COR-L47 (cell line): ENCODE measurements around the gene MYO18B.
"Not testable (repeated sequence)": the region's sequence is repeated elsewhere in the genome, so short reads cannot be mapped to it uniquely, and the experiment has no call there.

Experiments
- DNase-seq: peaks from one replicate; lab custom pipeline; 2025; lab: John Stamatoyannopoulos, UW

Gene MYO18B

GRCh38 chr22:25741692-25742626 is at the start of gene MYO18B:
Gene MYO18B, plus strand, starts transcription at chr22:25742188. Its CDS starts 18,905 bp downstream, at chr22:25761093.
- DNase-seq: no peak

- no peak for DNase-seq
These were observed 49.4 kb upstream of the MYO18B start for GRCh38 chr22:25692397-25693267.

- DNase-seq: no peak
These were observed 48.8 kb upstream of the MYO18B start for GRCh38 chr22:25693268-25693565.

DNA sequence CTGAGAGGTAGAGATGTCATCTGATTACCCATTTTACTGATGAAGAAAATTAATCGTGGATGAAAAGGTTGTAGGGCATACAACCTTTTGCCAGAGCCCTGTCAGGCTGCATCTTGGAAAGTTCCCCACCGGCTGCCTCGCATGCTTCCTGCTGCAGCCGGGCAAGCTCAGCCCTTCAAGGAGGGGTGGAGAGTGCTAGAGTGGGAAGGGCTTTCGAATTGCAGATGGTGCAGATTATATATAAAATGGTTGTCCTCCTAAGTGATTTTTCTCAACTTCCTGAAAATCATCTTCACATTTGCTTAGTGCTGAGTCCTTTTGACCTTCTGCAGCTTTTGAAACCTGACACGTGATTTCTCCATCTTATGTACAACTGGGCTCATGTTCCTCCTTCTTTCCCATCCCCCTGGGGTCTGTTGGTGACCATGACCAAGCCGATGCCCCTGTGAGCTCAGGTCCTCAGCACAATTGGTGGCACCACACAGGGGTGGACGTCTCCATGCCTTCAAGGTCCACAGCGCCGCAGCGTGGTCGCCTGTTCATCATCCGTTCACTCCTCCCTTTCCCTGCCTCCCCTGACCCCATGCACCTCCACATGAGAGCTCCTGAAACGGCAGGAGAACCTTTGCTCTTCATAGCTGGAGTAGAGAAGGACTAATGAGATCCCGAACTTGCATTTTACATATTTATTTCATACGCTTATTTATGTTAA is 47.6 kb upstream of the MYO18B start:
- no peak for DNase-seq

GRCh38 chr22:25695146-25695545 is 46.8 kb upstream of the MYO18B start:
- DNase-seq: no peak

- DNase-seq: no peak
These were observed 45.2 kb upstream of the MYO18B start for GRCh38 chr22:25696763-25697162.

DNA sequence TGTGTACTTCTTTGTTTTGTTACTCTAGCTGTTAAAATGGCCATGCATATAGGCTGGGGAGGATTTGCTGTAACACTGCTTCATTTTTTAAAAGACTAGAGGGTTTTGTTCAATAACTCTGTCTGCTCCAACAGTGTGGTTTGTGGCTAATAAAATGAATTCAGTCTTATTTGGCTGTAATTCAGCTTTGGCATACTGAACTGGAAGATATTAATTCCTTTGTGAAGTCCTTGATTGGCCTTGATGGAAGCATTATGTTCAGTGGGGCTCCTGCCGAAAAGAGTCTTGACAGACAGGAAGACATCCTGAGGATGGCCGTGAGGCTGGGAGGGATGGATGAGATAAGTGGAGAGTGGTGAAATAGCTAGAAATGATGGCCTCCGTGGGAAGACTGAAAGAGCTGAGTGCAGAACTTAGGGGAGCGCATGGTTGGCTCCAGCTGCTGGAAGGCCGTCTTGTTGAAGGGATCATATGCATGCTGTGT is 44.8 kb upstream of the MYO18B start:
- DNase-seq: no peak

DNA sequence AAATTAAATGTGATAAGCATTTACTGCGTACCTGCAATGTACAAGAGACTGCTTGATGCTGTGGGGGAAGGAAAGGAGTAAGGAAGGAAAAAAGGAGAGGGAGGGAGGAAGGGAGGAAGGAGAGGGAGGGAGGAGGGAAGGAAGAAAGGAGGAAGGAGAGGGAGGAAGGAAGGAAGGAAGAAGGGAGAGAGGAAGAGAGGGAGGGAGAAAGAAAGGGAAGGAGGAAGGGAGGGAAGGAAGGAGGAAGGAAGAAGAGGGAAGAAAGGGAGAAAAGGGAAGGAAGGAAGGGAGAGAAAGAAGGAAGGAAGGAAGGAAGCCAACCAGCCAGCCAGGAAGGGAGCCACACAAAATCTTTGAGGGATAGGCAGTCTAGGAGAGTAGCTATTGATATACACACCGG is 44.0 kb upstream of the MYO18B start:
- DNase-seq: no peak

DNA sequence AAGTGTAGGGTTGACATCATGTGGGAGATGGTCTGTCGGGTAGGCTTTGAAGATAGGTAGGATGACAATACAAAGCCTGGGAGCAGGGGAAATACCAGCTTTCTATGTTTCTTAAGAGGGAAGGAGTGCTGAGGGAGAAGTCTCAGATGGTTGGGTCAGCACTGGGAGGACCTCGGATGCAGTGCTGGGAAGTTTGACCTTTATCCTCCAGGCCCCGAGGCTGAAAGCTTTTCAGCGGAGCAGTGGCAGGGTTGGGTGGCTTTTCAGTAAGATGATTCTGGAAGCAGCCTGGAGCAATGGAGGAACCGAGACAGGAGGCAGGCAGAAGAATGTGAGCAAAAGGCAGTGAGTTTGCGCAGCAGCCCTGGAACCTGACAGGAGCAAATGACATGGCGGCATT is 43.5 kb upstream of the MYO18B start:
- DNase-seq: no peak

DNA sequence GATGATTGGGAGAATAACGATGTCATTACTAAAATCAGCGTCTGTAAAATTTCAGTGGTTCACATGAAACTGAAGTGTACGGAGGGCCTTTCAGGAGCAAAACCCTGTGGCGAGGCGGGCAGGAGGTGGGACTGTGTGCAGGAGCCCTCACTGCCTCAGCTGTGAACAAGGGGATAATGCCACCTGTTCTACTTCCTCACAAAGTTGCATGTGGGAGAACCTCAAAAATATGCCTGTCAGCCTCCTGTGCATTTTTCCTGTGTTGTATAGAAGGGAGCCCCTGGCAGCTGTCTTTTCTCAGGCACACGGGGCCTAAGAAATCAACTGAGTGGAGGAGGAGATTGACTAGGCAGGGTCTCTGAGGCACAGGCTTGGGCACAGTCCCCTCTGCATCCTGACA is 43.0 kb upstream of the MYO18B start:
- DNase-seq: no peak

GRCh38 chr22:25701056-25701780 is 40.8 kb upstream of the MYO18B start:
- DNase-seq: no peak

DNA sequence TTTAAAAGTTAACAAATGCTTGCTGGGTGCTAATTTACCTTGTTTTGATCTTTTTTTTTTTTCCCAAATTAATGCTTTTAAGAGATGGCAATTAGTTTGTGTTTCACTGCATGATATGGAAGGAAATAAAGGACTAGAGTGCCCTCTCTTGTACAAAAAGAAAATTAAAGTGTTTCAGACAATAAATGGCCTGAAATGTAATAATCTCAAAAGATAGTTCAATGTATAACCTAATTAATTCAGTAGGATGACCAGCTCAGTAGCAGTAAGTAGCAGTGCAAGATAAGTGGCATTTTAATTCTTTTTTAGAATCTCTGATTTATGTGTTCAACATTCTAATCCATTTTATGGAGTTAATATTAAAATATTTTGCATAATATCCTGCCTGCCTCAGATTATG is 39.9 kb upstream of the MYO18B start:
- peak; percentile 9 for DNase-seq

DNA sequence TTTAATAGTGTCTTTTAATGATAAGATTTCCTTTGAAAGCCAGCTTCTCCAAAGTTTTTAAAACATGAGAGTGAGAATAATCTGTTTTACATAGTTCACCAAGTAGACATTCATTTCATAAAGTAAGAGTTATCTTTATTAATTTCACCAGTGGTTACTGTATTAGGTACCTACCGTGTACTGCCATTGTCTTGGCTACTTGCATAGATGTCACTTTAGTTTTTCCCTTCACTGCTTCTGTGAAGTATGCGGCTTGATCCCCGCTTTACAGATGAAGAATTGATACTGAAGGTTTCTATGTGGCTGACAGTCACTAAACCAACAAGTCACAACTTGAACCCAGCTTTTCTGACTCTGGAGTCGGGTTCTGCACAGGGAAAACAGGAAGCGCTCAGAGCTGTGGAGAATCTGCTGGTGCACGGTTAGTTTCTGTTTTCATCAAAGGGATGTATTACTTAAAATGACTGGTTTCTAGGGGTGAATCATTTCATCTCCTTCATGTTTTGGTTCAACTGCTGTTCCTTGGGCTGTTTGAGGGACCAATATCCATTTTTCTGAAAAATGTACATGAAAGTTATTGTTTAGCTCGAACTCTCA is 39.3 kb upstream of the MYO18B start:
- DNase-seq: no peak

DNA sequence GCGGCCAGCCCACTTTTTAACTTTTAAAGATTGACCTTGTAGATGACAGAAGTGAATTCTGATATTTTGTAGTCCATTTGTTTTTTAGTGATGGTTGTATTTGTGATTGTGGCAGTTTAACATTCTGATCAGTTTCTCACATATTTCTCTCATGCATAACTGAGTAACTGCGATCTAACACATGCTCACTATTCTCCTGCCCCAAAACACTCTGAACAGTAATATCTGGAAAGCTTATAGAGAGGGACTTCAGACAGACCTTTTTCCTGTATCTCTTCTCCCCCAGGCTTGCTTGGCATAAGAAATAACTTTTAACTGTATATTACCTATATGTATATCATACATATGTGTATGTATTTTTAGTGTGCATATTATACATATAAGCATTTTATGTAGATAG is 37.3 kb upstream of the MYO18B start:
- DNase-seq: no peak

GRCh38 chr22:25706197-25706596 is 35.8 kb upstream of the MYO18B start:
- DNase-seq: no peak

DNA sequence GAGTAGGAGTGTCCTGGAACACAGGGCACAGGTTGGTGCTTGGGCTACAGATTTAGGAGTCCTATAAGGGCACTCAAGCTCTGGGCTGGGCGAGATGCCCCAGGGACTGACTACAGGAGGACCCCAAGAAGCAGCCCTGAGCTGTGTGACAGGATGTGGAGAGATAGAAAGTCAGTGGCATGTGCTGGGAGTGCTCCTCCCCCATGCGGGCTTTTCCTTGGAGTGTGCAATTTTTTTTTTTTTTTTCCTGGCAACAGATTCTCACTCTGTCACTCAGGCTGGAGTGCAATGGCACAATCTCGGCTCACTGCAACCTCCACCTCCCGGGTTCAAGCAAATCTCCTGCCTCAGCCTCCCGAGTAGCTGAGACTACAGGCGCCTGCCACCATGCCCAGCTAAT is 33.6 kb upstream of the MYO18B start:
- not testable (repeated sequence) for DNase-seq

GRCh38 chr22:25709758-25710157 is 32.2 kb upstream of the MYO18B start:
- DNase-seq: no peak

GRCh38 chr22:25710501-25710900 is 31.5 kb upstream of the MYO18B start:
- no peak for DNase-seq

DNA sequence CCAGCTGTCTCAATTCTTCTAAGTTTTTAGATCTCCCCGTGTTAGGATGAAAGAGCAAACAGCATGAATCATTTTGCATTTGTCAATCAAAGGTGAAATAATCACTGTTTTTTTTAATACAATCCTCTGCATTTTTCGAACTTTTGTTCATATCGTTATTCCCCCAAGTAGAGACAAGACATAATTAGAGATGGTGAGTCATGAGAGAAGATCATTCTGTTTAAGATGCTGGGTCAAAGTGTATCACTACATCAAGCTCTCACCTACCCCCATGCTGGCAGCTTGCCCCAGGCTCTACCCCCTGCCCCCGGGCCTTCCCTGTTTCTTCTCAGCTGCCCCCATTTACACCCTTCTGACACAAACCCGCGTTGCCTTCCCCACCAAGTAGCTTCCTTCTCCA is 30.5 kb upstream of the MYO18B start:
- DNase-seq: no peak

- no peak for DNase-seq
These were observed 29.2 kb upstream of the MYO18B start for GRCh38 chr22:25712661-25713400.

DNA sequence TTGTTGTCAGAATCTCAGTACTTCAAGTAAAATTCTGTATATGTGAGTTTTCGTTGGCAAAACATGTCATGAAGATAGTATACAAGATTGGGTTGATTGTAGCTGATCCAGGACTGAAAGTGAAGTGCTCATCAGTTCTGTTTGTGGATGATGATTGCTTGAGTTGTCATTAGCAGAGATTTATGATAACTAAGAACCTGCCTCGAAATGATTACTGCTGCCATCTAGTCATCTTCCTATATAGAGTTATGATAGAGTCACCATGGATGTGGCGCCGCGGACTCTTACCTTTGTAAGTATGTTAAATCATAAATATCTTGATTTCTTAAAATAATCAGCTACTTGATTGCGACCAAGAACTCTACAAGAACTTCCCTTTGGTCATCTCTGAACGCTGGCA is 27.9 kb upstream of the MYO18B start:
- DNase-seq: no peak
